ENCODE measurements around the gene IL36B.

IL36B gene

DNA sequence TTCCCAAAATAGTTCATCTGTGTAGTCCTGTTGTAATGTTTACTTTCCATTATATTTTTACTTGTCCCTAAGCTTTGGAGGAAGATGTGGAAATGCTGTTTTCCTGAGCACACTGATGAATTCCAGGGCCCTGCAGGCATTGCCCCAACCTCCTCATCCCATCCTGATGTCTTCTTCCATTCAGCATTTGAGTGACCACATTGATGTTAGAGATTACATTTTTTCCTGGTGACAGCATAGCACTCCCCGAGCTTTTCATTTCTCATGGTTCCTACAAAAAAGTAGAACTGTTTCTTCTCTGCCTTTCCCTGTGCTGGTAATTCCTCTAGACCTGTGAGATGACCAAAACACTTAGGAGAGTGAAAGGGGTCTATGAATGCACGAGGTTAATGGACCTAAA is 42.6 kb downstream of the IL36B start:
- H3K9ac ChIP-seq (ENCODE audit: low read length): no peak overlapping the region
- H3K27ac ChIP-seq (ENCODE audit: low read depth, low read length): no peak overlapping the region
- no peaks in the 10 kb centered on the region for H3K36me3 ChIP-seq (ENCODE audit: control insufficient read depth, insufficient read depth, low read length)
- no peaks in the 10 kb centered on the region for H3K9me3 ChIP-seq (ENCODE audit: control insufficient read depth, insufficient read depth, low read depth, low read length)
- no peak overlapping the region for H3K4me3 ChIP-seq (ENCODE audit: low read depth, low read length)
- H3K4me1 ChIP-seq (ENCODE audit: control insufficient read depth, insufficient read depth, low read length): no peaks in the 10 kb centered on the region
- peaks cover 1% of the 10 kb centered on the region; the same call in 1 of the 2 replicates for H3K27me3 ChIP-seq (ENCODE audit: control insufficient read depth, insufficient read depth, low read length)

DNA sequence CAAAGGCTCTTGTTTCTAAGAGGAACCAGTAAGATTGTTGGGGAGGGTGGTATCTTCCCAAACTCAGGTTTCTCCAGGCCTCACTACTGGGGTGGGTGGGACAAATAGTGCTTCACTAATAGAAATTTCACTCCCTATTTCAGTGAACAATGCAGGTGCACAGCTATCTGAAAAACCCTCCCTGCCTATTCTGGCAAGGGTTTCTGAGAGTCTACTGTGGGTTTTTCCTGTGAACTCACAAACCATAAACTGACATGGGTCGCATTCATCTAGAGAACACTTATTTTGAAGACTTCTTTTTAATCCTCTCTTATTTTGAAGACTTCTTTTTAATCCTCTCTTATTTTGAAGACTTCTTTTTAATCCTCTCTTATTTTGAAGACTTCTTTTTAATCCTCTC is 43.0 kb downstream of the IL36B start:
- Histone ChIP-seq H3K4me3 (ENCODE audit: low read depth, low read length) (no peak overlapping the region), H3K36me3 (ENCODE audit: control insufficient read depth, insufficient read depth, low read length) (no peaks in the 10 kb centered on the region), H3K27ac (ENCODE audit: low read depth, low read length) (no peak overlapping the region), H3K9me3 (ENCODE audit: control insufficient read depth, insufficient read depth, low read depth, low read length) (no peaks in the 10 kb centered on the region), H3K4me1 (ENCODE audit: control insufficient read depth, insufficient read depth, low read length) (no peaks in the 10 kb centered on the region), H3K27me3 (ENCODE audit: control insufficient read depth, insufficient read depth, low read length) (no peaks in the 10 kb centered on the region), H3K9ac (ENCODE audit: low read length) (no peak overlapping the region)

DNA sequence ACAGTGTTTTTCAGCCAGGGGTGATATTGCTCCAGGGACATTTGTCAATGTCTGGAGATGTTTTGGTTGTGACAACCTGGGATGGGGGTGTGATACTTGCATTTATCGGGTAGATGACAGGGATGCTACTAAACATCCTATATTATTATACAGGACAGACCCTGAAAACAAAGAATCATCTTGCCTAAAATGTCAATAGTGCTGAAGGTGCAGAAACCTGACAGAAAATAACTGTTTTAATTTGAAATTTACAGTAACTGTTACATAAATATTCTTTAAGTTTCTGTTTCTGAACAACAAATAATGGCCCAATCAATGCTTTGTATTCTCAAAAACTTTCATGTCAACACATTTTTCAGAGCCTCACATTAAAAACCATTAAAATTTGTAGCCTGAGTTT is 45.4 kb downstream of the IL36B start:
- H3K4me1 ChIP-seq (ENCODE audit: control insufficient read depth, insufficient read depth, low read length): no peaks in the 10 kb centered on the region
- H3K27ac ChIP-seq (ENCODE audit: low read depth, low read length): no peak overlapping the region
- H3K9ac ChIP-seq (ENCODE audit: low read length): no peak overlapping the region
- no peaks in the 10 kb centered on the region; the same call in 1 of the 2 replicates for H3K27me3 ChIP-seq (ENCODE audit: control insufficient read depth, insufficient read depth, low read length)
- H3K36me3 ChIP-seq (ENCODE audit: control insufficient read depth, insufficient read depth, low read length): no peaks in the 10 kb centered on the region
- H3K4me3 ChIP-seq (ENCODE audit: low read depth, low read length): no peak overlapping the region
- peaks cover 4% of the 10 kb centered on the region; the same call in 1 of the 2 replicates for H3K9me3 ChIP-seq (ENCODE audit: control insufficient read depth, insufficient read depth, low read depth, low read length)

DNA sequence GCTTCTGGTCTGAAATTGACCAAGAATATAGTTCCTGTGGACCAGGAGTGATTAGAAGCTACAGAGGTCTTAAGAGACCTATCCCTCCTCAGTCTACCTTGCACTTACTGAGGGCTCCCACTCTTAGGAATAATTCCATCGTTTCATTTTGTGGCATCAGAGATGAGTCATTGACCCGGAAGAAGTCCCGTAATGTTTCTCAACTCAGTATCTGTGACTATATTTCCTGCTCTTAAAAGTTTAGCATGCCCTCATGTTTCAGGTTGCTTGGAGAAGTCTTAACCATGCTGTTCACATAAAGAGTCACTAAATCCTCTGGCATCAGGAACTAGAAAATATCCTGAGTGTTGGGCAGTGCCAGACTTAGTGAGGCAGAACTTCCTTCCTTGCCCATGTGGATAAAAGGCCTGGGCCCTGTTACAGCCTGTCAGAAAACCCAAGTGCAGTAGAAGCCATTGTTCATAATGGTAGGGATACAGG is 47.6 kb downstream of the IL36B start, which contains the start of gene IL36A:
TSS of gene IL36A (plus strand) at position 430 of the 480 bp plus-strand sequence. CDS start 413 bp downstream, outside the sequence.
- Histone ChIP-seq H3K27ac (ENCODE audit: low read depth, low read length) (no peak within 1 kb of the TSS), H3K27me3 (ENCODE audit: control insufficient read depth, insufficient read depth, low read length) (no peaks in the 10 kb centered on the region; the same call in 1 of the 2 replicates), H3K4me1 (ENCODE audit: control insufficient read depth, insufficient read depth, low read length) (no peaks in the 10 kb centered on the region), H3K9ac (ENCODE audit: low read length) (no peak within 1 kb of the TSS), H3K4me3 (ENCODE audit: low read depth, low read length) (no peak within 1 kb of the TSS), H3K9me3 (ENCODE audit: control insufficient read depth, insufficient read depth, low read depth, low read length) (peaks cover 16% of the 10 kb centered on the region), H3K36me3 (ENCODE audit: control insufficient read depth, insufficient read depth, low read length) (no peaks in the 10 kb centered on the region)

DNA sequence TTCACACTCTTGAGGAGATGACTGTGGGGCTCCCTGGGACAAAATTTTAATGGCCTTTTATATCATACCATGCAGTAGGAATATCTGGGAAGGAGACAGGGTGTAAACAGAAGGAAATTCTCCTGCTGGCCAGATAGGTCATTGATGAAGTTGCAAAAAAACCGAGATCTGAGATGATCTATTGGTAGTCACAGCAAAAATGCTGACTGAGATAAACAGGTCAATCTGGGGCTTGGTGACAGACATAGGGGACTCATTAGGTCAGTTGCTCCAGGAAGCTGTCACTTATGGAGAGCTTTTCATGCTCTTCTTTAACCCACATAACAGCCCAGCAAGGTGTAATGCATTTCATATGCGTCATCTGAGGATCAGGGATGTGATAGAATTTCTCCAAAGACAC is 50.0 kb downstream of the IL36B start:
- no peaks in the 10 kb centered on the region for H3K36me3 ChIP-seq (ENCODE audit: control insufficient read depth, insufficient read depth, low read length)

DNA sequence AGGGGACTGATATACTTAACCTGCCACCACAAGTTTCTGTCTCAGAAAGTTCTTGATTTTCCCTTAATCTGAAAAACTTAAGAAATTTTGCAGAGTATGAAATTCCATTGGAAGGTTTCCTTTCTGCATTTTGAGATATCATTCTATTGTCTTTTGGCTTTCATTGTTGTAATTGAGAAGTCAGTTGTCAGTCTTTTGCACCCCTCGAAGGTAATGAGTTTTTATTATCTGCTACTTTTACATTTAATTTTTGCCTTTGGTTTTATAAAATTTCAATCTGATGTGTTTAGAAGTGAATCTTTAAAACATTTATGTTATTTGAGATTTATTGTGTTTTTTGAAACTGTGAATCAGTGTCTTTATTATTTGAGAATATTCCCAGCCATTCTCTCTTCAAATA is 52.2 kb downstream of the IL36B start:
- H3K36me3 ChIP-seq (ENCODE audit: control insufficient read depth, insufficient read depth, low read length): no peaks in the 10 kb centered on the region
- H3K27ac ChIP-seq (ENCODE audit: low read depth, low read length): no peak overlapping the region
- H3K4me1 ChIP-seq (ENCODE audit: control insufficient read depth, insufficient read depth, low read length): no peaks in the 10 kb centered on the region
- no peaks in the 10 kb centered on the region; the same call in 1 of the 2 replicates for H3K27me3 ChIP-seq (ENCODE audit: control insufficient read depth, insufficient read depth, low read length)
- H3K9me3 ChIP-seq (ENCODE audit: control insufficient read depth, insufficient read depth, low read depth, low read length): peaks cover 26% of the 10 kb centered on the region
- no peak overlapping the region for H3K9ac ChIP-seq (ENCODE audit: low read length)
- H3K4me3 ChIP-seq (ENCODE audit: low read depth, low read length): no peak overlapping the region

More for the DNA sequence above, 50.0 kb downstream of the IL36B start:
- H3K9ac ChIP-seq (ENCODE audit: low read length): no peak overlapping the region
- no peak overlapping the region for H3K4me3 ChIP-seq (ENCODE audit: low read depth, low read length)
- no peaks in the 10 kb centered on the region; the same call in 1 of the 2 replicates for H3K27me3 ChIP-seq (ENCODE audit: control insufficient read depth, insufficient read depth, low read length)
- no peak overlapping the region for H3K27ac ChIP-seq (ENCODE audit: low read depth, low read length)
- peaks cover 26% of the 10 kb centered on the region for H3K9me3 ChIP-seq (ENCODE audit: control insufficient read depth, insufficient read depth, low read depth, low read length)
- no peaks in the 10 kb centered on the region for H3K4me1 ChIP-seq (ENCODE audit: control insufficient read depth, insufficient read depth, low read length)

DNA sequence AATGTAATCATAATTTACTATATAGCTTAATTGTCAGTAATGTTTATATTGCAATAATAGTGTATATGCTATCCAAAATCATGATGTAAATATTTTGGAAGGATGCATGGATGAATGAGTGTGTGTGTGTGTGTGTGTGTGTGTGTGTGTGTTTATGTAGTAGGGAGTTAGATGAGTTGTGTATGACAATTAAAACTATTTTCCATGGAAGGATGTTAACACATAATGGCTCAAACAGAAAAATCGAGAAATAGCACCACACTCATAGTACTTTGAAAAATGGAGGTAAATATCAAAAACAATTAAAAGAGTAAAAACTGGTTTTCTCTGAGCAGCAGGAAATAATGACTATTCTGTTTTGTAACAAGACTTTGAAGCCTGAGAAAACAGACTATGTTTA is 55.5 kb downstream of the IL36B start:
- Histone ChIP-seq H3K4me3 (ENCODE audit: low read depth, low read length) (no peak overlapping the region), H3K9me3 (ENCODE audit: control insufficient read depth, insufficient read depth, low read depth, low read length) (peaks cover 21% of the 10 kb centered on the region), H3K4me1 (ENCODE audit: control insufficient read depth, insufficient read depth, low read length) (no peaks in the 10 kb centered on the region), H3K9ac (ENCODE audit: low read length) (no peak overlapping the region), H3K36me3 (ENCODE audit: control insufficient read depth, insufficient read depth, low read length) (no peaks in the 10 kb centered on the region), H3K27ac (ENCODE audit: low read depth, low read length) (no peak overlapping the region), H3K27me3 (ENCODE audit: control insufficient read depth, insufficient read depth, low read length) (peaks cover 4% of the 10 kb centered on the region; the same call in 1 of the 2 replicates)

DNA sequence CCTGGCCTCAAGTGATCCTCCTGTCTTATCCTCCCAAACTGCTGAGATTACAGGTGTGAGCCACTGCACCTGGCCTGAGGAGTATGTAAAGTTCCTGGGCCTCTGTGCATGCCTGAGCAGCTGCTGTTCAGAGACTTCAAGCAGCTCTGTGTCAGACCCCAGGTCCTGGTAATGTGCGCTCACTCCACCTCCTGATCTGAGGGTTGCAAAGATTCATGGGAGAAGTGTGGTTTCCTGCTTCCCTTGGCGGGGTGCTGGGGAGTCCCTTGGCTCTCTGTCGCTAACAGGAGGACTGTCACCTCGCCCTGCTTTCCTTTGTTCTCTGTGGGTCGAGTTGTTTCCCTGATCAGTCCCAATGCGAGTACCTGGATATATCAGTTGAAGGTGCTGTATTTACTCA is 56.0 kb downstream of the IL36B start:
- Histone ChIP-seq H3K4me1 (ENCODE audit: control insufficient read depth, insufficient read depth, low read length) (no peaks in the 10 kb centered on the region), H3K36me3 (ENCODE audit: control insufficient read depth, insufficient read depth, low read length) (no peaks in the 10 kb centered on the region), H3K9me3 (ENCODE audit: control insufficient read depth, insufficient read depth, low read depth, low read length) (peaks cover 21% of the 10 kb centered on the region), H3K27ac (ENCODE audit: low read depth, low read length) (no peak overlapping the region), H3K9ac (ENCODE audit: low read length) (no peak overlapping the region), H3K27me3 (ENCODE audit: control insufficient read depth, insufficient read depth, low read length) (peaks cover 4% of the 10 kb centered on the region; the same call in 1 of the 2 replicates), H3K4me3 (ENCODE audit: low read depth, low read length) (no peak overlapping the region)

DNA sequence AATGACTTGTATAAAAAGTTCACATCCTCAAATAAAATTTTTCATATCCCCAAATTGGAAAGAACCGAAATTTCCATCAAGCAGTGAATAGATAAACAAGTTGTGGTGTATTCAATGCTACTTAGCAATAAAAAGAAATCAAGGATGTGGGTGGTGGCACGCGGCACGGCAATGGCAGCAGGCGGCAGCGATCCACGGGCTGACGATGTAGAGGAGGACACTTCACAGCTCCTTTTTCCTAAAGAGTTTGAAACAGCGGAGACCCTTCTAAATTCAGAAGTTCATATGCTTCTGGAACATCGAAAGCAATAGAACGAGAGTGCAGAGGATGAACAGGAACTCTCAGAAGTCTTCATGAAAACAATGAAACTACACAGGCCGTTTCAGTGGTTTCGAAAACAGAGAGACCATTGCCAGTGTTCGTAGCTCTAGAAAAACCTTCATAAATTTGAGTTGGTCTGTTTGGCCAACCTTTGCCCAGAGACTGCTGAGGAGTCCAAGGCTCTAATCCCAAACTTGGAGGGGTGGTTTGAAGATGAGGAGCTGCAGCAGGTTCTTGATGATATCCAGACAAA is 57.2 kb downstream of the IL36B start:
- H3K9me3 ChIP-seq (ENCODE audit: control insufficient read depth, insufficient read depth, low read depth, low read length): peaks cover 17% of the 10 kb centered on the region
- H3K4me1 ChIP-seq (ENCODE audit: control insufficient read depth, insufficient read depth, low read length): no peaks in the 10 kb centered on the region
- H3K27me3 ChIP-seq (ENCODE audit: control insufficient read depth, insufficient read depth, low read length): peaks cover 4% of the 10 kb centered on the region; the same call in 1 of the 2 replicates
- H3K36me3 ChIP-seq (ENCODE audit: control insufficient read depth, insufficient read depth, low read length): no peaks in the 10 kb centered on the region
- no peak overlapping the region for H3K9ac ChIP-seq (ENCODE audit: low read length)
- H3K4me3 ChIP-seq (ENCODE audit: low read depth, low read length): no peak overlapping the region
- H3K27ac ChIP-seq (ENCODE audit: low read depth, low read length): no peak overlapping the region

DNA sequence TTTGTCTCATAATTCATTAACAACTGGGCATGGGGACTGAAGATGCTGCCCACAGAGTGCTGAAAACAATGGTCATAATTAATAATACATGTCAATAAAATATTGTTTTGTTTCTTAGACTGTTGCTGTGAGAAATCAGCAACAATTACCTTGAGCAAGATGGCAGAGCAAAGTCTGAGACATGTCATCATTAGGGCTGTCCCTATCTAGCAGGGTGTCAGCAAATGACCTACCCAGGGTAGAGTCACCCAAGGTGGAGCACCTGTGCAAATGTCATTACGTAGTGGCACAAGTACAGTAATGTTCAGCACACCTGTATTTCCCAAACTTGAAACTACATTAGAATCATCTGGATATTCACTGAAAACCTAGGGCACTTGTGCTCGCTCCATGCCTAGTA is 58.0 kb downstream of the IL36B start:
- peaks cover 9% of the 10 kb centered on the region for H3K9me3 ChIP-seq (ENCODE audit: control insufficient read depth, insufficient read depth, low read depth, low read length)
- no peak overlapping the region for H3K9ac ChIP-seq (ENCODE audit: low read length)
- no peak overlapping the region for H3K27ac ChIP-seq (ENCODE audit: low read depth, low read length)
- H3K27me3 ChIP-seq (ENCODE audit: control insufficient read depth, insufficient read depth, low read length): peaks cover 4% of the 10 kb centered on the region; the same call in 1 of the 2 replicates
- H3K4me3 ChIP-seq (ENCODE audit: low read depth, low read length): no peak overlapping the region
- H3K36me3 ChIP-seq (ENCODE audit: control insufficient read depth, insufficient read depth, low read length): no peaks in the 10 kb centered on the region
- H3K4me1 ChIP-seq (ENCODE audit: control insufficient read depth, insufficient read depth, low read length): no peaks in the 10 kb centered on the region

DNA sequence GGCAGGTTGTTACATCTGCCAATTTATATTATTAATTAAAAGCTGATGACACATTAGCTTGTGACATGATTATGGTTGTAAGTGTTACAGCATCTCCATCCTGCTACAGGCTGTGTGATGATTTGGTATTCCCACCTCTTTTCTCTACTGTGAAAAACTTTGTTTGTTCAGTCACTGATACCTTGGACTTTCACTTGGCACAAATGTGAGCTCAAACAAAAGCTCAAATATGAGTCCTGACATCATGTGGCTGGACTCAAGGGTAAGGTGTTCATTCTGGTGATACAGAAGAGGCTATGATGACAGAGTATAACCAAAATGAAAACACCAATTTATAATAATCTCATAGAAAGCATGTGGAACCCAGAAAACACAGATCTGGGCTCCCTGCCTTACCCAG is 58.8 kb downstream of the IL36B start:
- Histone ChIP-seq H3K9me3 (ENCODE audit: control insufficient read depth, insufficient read depth, low read depth, low read length) (peaks cover 3% of the 10 kb centered on the region; the same call in 1 of the 2 replicates), H3K27me3 (ENCODE audit: control insufficient read depth, insufficient read depth, low read length) (peaks cover 4% of the 10 kb centered on the region; the same call in 1 of the 2 replicates), H3K27ac (ENCODE audit: low read depth, low read length) (no peak overlapping the region), H3K4me1 (ENCODE audit: control insufficient read depth, insufficient read depth, low read length) (no peaks in the 10 kb centered on the region), H3K4me3 (ENCODE audit: low read depth, low read length) (no peak overlapping the region), H3K36me3 (ENCODE audit: control insufficient read depth, insufficient read depth, low read length) (no peaks in the 10 kb centered on the region), H3K9ac (ENCODE audit: low read length) (no peak overlapping the region)
